ENCODE results near the gene MAP3K15.
"Not testable (repeated sequence)": the region's sequence is repeated elsewhere in the genome, so short reads cannot be mapped to it uniquely, and the experiment has no call there.

The MAP3K15 gene

GRCh38 chrX:19541196-19541595 is 25.9 kb upstream of the MAP3K15 start:
- in situ Hi-C loops (cut with MboI; ENCODE audit: low sequenced_read_pairs), result loop anchor here (25.0 kb wide), 1 partner anchor 154 kb away; no protein-coding TSS in a partner anchor

- in situ Hi-C loops (cut with MboI; ENCODE audit: low sequenced_read_pairs), result loop anchor here (25.0 kb wide), 1 partner anchor 153 kb away; no protein-coding TSS in a partner anchor
Measured at GRCh38 chrX:19540076-19540475, 24.8 kb upstream of the MAP3K15 start.

DNA sequence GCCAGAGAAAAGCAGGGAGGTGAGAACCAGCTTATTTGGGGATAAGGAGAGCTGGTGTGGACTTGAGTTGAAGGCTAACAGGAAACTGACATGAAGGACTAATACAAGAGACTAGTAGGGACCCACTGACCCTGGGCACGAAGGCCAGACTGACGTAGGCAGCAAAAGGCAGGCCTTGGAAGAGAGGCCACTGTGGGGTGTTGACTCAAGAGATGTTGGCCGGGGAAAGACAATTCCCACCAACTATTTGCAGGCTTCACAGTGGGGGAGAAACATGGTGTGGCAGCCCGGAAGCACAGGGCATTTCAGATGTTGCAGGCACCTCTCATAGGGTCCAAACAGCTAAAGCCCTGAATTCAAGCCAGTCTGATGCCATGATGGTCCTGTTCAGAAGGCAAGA is 24.4 kb upstream of the MAP3K15 start:
- in situ Hi-C loops (cut with MboI; ENCODE audit: low sequenced_read_pairs), result loop anchor here (25.0 kb wide), 1 partner anchor 152 kb away; no protein-coding TSS in a partner anchor

DNA sequence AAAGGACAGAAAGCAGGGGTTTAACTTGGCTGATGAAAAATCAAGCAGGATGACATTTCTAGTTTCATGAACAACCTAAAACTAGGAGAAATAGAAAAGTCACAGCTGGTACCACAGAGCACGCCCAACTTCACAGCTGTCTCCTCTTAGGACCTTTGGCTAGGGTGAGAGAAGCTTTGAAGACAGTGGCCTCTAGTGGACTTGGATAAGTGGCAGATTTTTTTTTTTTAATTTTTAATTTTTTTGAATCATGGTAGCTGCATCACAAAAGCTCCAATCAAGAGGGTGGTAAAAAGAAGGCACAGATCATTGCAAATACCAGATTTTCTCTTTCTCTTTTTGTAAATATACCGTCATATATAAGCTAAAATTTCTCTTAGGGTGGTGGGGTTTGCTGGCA is 20.2 kb upstream of the MAP3K15 start:
- in situ Hi-C loops (cut with MboI; ENCODE audit: low sequenced_read_pairs), result loop anchor here (25.0 kb wide), 1 partner anchor 148 kb away; no protein-coding TSS in a partner anchor

GRCh38 chrX:19532709-19533108 is 17.4 kb upstream of the MAP3K15 start:
- in situ Hi-C loops (cut with MboI; ENCODE audit: low sequenced_read_pairs), result loop anchor here (25.0 kb wide), 1 partner anchor 145 kb away; no protein-coding TSS in a partner anchor

GRCh38 chrX:19517965-19518364 is 2.7 kb upstream of the MAP3K15 start:
- in situ Hi-C loops (cut with MboI; ENCODE audit: low sequenced_read_pairs), result no loop called here

DNA sequence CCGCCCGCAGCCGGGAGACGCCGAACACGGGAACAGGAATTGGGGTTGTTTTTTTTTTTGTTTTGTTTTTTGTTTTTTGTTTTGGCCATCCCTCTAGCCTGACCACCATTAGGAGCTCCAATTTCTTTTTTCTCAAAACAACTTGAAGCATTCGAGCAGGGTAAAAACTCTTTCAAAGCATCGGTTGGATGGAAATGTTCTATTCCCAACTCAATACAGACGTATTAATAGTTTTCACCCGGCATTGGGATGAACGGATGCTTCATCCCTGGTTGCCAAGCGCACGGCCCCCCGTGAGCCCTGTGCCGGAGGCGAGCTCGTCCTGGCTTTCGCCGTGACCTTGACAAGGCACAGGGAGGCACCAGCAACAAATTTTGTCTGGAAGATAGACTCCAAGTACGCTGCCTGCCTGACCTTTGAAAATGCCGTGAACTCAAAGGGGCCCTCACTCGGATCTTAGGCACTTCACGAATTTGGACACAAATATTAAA is 352 bp upstream of the MAP3K15 start:
- in situ Hi-C loops (cut with MboI; ENCODE audit: low sequenced_read_pairs), result no loop called here

DNA sequence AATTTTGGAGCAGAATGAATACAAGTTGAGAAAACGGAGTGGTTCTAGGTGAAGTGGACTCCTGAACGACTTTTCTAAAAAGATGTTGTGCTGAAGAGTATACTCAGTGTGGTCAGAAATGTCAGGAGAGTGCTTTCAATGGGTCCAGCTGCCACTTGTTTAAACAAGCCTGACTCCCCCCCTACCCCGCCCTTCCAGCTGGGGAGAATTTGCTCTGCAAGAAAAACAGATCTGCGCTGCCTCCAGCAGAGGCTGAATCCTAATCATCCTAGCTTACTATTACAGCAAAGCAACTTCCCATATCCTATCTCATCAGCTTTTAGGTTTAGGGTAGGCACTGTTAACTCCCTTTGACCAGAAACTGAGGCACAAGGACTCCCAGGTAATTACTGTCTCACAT is 1.9 kb downstream of the MAP3K15 start:
- in situ Hi-C loops (cut with MboI; ENCODE audit: low sequenced_read_pairs), result no loop called here

DNA sequence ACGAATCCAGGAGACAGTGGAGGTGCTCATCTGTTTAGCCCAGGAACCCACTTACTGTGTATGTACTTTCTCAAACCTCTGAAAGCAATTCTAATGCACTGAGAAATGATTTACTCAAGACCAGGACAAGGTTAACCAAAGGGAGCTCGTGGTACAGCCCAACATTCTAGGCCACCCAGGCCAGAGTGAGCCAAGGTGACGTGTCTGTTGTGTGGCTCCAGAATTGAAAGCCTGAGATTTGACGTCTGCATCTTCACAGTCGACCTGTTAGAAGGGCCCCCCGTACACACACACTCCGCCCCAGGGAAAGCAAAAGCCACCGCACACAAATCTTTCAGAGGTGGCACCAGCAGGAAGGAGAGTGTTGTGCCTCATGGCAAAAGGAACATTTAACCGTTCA is 2.3 kb downstream of the MAP3K15 start:
- in situ Hi-C loops (cut with MboI; ENCODE audit: low sequenced_read_pairs), result no loop called here

DNA sequence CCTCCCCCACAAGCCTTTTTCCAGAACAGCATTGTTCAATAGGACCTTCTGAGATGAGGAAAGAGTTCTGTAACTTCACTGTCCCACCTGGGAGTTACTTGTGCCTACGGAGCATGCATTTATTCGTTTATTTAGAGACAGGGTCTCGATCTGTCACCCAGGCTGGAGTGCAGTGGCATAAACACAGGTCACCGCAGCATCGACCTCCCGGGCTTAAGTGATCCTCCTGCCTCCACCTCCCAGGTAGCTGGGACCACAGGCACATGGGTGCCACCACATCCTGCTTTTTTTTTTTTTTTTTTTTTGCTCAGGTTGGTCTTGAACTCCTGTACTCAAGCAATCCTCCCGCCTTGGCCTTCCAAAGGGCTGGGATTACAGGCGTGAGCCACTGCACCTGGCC is 2.9 kb downstream of the MAP3K15 start:
- in situ Hi-C loops (cut with MboI; ENCODE audit: low sequenced_read_pairs), result no loop called here

DNA sequence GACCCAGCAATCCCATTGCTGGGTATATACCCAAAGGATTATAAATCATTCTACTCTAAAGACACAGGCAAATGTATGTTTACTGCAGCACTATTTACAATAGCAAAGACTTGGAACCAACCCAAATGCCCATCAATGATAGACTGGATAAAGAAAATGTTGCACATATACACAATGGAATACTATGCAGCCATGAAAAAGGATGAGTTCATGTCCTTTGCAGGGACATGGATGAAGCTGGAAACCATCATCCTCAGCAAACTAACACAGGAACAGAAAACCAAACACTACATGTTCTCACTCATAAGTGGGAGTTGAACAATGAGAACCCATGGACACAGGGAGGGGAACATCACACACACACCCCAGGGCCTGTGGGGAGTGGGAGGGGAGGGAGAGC is 3.5 kb downstream of the MAP3K15 start:
- in situ Hi-C loops (cut with MboI; ENCODE audit: low sequenced_read_pairs), result not testable (repeated sequence)

DNA sequence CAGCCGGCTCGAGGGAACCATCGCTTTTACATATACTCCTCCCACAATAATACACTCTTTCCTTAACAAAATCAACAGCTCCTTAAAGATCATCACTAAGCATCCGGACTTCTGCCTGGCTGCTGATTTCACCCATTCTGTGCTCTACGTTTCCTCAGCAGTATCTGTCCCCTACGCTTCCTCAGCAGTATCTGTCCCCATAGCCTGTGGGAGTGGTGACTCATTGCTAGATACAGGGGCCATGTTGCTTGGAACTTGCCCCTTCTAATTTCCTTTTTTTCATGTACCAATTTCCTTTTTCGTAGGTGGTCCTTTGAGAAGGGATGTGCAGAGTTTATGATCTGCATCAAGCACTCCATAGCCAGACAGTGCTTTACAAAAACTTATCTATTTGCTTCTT is 18.6 kb downstream of the MAP3K15 start:
- in situ Hi-C loops (cut with MboI; ENCODE audit: low sequenced_read_pairs), result no loop called here

- in situ Hi-C loops (cut with MboI; ENCODE audit: low sequenced_read_pairs), result no loop called here
Measured at GRCh38 chrX:19487520-19488200, 27.6 kb downstream of the MAP3K15 start.

GRCh38 chrX:19479458-19479857 is 35.9 kb downstream of the MAP3K15 start:
- in situ Hi-C loops (cut with MboI; ENCODE audit: low sequenced_read_pairs), result no loop called here

- in situ Hi-C loops (cut with MboI; ENCODE audit: low sequenced_read_pairs), result not testable (repeated sequence)
Measured at GRCh38 chrX:19468383-19468782, 46.9 kb downstream of the MAP3K15 start.

DNA sequence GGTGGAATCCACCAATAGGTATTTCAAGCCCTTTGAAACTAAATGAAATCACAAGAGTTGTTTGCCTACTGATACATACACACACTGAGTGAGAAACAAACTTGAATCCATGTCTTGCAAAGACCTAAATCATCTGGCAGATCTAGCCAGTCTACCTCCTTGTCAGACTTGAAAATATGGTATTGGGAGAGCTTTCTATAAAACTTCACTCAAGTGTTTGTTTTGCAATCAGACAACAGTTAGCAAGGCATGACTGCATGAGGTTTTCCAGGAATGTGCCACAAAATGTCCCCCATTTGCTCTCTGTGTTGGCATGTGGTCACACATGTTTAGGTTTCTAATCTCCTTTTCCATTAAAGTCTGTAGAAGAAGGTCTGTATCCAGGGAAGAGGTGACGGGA is 52.4 kb downstream of the MAP3K15 start:
- in situ Hi-C loops (cut with MboI; ENCODE audit: low sequenced_read_pairs), result no loop called here

GRCh38 chrX:19462231-19462630 is 53.1 kb downstream of the MAP3K15 start:
- in situ Hi-C loops (cut with MboI; ENCODE audit: low sequenced_read_pairs), result no loop called here

GRCh38 chrX:19457662-19458061 is 57.6 kb downstream of the MAP3K15 start:
- in situ Hi-C loops (cut with MboI; ENCODE audit: low sequenced_read_pairs), result no loop called here

DNA sequence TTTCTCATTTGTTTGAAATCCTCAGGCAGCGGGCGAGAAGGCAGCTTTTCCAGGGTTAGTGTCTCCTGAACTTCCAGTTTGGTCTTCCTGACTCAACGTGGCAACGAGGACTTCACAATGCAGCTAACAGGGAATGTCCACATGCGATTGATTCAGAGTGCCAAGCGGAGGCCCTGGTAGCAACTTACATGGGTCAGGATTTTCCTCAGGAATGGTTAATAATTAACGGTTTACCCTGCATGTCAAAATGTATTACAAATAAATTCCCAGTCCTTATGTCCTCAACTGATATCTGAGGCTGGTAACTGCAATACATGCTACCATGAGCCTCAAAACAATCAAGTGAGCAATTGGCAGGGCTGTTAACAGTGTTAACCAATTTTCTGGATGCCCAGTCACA is 67.2 kb downstream of the MAP3K15 start:
- in situ Hi-C loops (cut with MboI; ENCODE audit: low sequenced_read_pairs), result no loop called here

DNA sequence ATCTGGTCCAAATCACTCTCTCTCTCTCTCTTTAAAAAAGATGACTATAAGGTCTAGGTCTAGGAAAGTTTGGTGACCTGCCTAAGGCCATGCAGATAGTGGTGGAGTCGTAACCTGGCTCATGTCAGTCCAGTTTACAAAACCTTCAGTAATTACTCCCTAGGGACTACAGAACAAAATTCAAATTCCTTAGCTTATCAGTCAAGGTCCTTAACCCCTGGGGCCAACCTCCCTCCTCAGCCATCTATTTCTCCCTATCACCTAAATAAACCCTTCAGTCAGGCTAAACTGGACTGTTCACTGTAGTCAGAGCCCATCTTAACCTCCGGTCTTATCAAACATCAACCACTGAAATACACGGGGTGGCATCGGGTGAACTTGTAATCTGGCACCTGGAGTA is 68.9 kb downstream of the MAP3K15 start:
- in situ Hi-C loops (cut with MboI; ENCODE audit: low sequenced_read_pairs), result no loop called here

GRCh38 chrX:19445772-19446171 is 69.5 kb downstream of the MAP3K15 start:
- in situ Hi-C loops (cut with MboI; ENCODE audit: low sequenced_read_pairs), result not testable (repeated sequence)

DNA sequence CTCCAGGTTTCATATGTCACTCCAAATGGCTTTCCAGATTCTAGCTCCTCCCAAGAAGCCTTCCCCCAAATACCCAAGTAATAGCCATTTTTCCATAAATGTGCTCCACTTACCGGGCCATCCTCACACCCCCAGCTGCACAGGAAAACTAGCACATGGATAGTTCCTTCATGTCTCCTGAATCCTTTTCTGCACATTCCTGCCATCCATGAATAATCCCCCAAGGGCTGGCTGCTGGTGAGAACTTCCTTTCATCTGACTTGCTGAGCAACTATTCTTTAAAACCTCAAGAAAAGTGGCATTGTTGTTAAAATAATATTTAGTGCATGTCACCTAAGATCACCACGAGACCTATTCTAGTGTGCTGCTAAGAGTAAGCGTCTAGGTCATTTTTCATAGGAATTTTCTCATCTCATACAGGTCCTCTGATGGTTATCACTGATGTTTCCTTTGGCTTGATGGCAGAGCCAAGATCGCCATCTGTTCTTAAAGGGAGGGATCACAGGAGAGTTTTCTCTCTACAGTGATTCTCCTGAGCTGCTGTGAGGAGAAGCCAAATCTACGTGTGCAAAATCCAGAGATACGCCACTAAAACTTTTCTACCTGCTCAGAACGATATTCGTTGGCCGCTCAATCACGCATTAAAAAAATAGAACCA is 71.3 kb downstream of the MAP3K15 start:
- in situ Hi-C loops (cut with MboI; ENCODE audit: low sequenced_read_pairs), result no loop called here

All from HL-60/S4 treated with retinoic acid at 250 ng/mL for 4 days and 3 days (cell line).